Astrocyte (in vitro differentiated cells and primary cell): ENCODE data around the gene TMEM232.

Source experiments
- CTCF ChIP-seq: IDR thresholded peaks from 2 replicates; pipeline ENCODE4 v1.5.1; 2011; ENCODE audit warnings: low read depth, mild to moderate bottlenecking, inconsistent platforms, low read length, moderate library complexity; ENCODE audit not compliant: insufficient read depth
- EZH2 ChIP-seq: IDR thresholded peaks from 2 replicates; pipeline ENCODE4 v1.6.1; 2012; ENCODE audit warnings: mild to moderate bottlenecking, low read length, inconsistent platforms; ENCODE audit not compliant: insufficient read depth

GRCh38 chr5:110398951-110399350 is 327.5 kb downstream of the TMEM232 start:
- no peak for TF ChIP-seq CTCF
- no peak for TF ChIP-seq EZH2
